NT2/D1 (cell line): Measurements from ENCODE around the gene OAS3.
A peak's percentile ranks its signal among the peaks of the same experiment; 100 is the strongest.

ENCODE experiments used
- DNase-seq: peaks from one replicate; pipeline ENCODE4 v3.0.0-alpha.2; 2011; ENCODE audit warnings: low read depth, low spot score
- H3K27me3 ChIP-seq: 2 replicates; pipeline ENCODE4 v1.6.0; 2011; ENCODE audit warnings: mild to moderate bottlenecking; ENCODE audit not compliant: insufficient read length, insufficient read depth
- H3K36me3 ChIP-seq: 2 replicates; pipeline ENCODE4 v1.6.1; 2011; ENCODE audit warnings: mild to moderate bottlenecking, low read length, mixed read lengths; ENCODE audit not compliant: insufficient read depth, insufficient read length
- H3K4me1 ChIP-seq: 2 replicates; pipeline ENCODE4 v1.5.1; 2011; ENCODE audit not compliant: insufficient read depth, insufficient read length
- H3K4me3 ChIP-seq: 2 replicates; pipeline ENCODE4 v1.5.1; 2011; ENCODE audit warnings: low read depth; ENCODE audit not compliant: insufficient read length
- H3K9ac ChIP-seq: 2 replicates; pipeline ENCODE4 v1.6.0; 2011; ENCODE audit warnings: low read depth; ENCODE audit not compliant: insufficient read length
- H3K9me3 ChIP-seq: 2 replicates; pipeline ENCODE4 v1.5.1; 2011; ENCODE audit warnings: mild to moderate bottlenecking, low read length; ENCODE audit not compliant: insufficient read depth
- SUZ12 ChIP-seq: IDR thresholded peaks from 2 replicates; pipeline ENCODE4 v1.6.1; 2011; ENCODE audit not compliant: insufficient read length, insufficient read depth; ENCODE audit errors: extremely low read depth
- YY1 ChIP-seq: IDR thresholded peaks from 2 replicates; pipeline ENCODE4 v1.6.1; 2011; ENCODE audit not compliant: insufficient read length, insufficient read depth
- ZNF274 ChIP-seq: IDR thresholded peaks from 2 replicates; pipeline ENCODE4 v1.6.1; 2011; ENCODE audit warnings: mild to moderate bottlenecking, low read depth, low read length

The OAS3 gene

GRCh38 chr12:112937741-112938719 lies at the start of gene OAS3:
Gene OAS3, plus strand, starts transcription at chr12:112938474. Its CDS starts 57 bp downstream, at chr12:112938531.
- H3K9ac ChIP-seq, result peak within 1 kb of the TSS; percentile 74
- TF ChIP-seq ZNF274, result no peak
- TF ChIP-seq YY1, result no peak
- TF ChIP-seq SUZ12, result no peak
- H3K4me3 ChIP-seq, result peak within 1 kb of the TSS; percentile 45
- H3K4me1 ChIP-seq, result no peaks in the 10 kb centered on the region
- H3K9me3 ChIP-seq, result no peaks in the 10 kb centered on the region
- no peak for DNase-seq
- peaks cover 43% of the 10 kb centered on the region for H3K27me3 ChIP-seq
- no peaks in the 10 kb centered on the region for H3K36me3 ChIP-seq

GRCh38 chr12:112891093-112892024 lies 46.9 kb upstream of the OAS3 start:
- TF ChIP-seq SUZ12, result no peak
- no peak for TF ChIP-seq YY1
- no peak for TF ChIP-seq ZNF274
- H3K4me3 ChIP-seq, result no peak overlapping the region
- no peak for DNase-seq
- no peaks in the 10 kb centered on the region for H3K36me3 ChIP-seq
- H3K4me1 ChIP-seq, result no peaks in the 10 kb centered on the region
- H3K27me3 ChIP-seq, result no peaks in the 10 kb centered on the region
- no peak overlapping the region for H3K9ac ChIP-seq
- H3K9me3 ChIP-seq, result no peaks in the 10 kb centered on the region

GRCh38 chr12:112892856-112893255 lies 45.4 kb upstream of the OAS3 start:
- Histone ChIP-seq H3K9me3 (no peaks in the 10 kb centered on the region), H3K4me3 (no peak overlapping the region), H3K4me1 (no peaks in the 10 kb centered on the region), H3K9ac (no peak overlapping the region), H3K36me3 (no peaks in the 10 kb centered on the region), H3K27me3 (no peaks in the 10 kb centered on the region)
- TF ChIP-seq YY1, result no peak
- no peak for DNase-seq

GRCh38 chr12:112894128-112894527 lies 44.1 kb upstream of the OAS3 start:
- TF ChIP-seq YY1 (no peak), ZNF274 (no peak), SUZ12 (no peak)
- Histone ChIP-seq H3K27me3 (no peaks in the 10 kb centered on the region), H3K9me3 (no peaks in the 10 kb centered on the region)

GRCh38 chr12:112898380-112898779 lies 39.9 kb upstream of the OAS3 start:
- Histone ChIP-seq H3K27me3 (no peaks in the 10 kb centered on the region), H3K9ac (no peak overlapping the region), H3K4me3 (no peak overlapping the region), H3K9me3 (no peaks in the 10 kb centered on the region), H3K4me1 (no peaks in the 10 kb centered on the region), H3K36me3 (no peaks in the 10 kb centered on the region)
- DNase-seq, result no peak
- TF ChIP-seq YY1 (no peak), SUZ12 (no peak), ZNF274 (no peak)

More at GRCh38 chr12:112894128-112894527, 44.1 kb upstream of the OAS3 start:
- H3K9ac ChIP-seq, result no peak overlapping the region
- DNase-seq, result no peak
- H3K4me3 ChIP-seq, result no peak overlapping the region
- H3K36me3 ChIP-seq, result no peaks in the 10 kb centered on the region
- H3K4me1 ChIP-seq, result no peaks in the 10 kb centered on the region

GRCh38 chr12:112900298-112901145 lies 37.8 kb upstream of the OAS3 start:
- H3K9ac ChIP-seq, result no peak overlapping the region
- H3K9me3 ChIP-seq, result no peaks in the 10 kb centered on the region
- no peak overlapping the region for H3K4me3 ChIP-seq
- no peaks in the 10 kb centered on the region for H3K27me3 ChIP-seq
- peak; percentile 51 for DNase-seq
- H3K4me1 ChIP-seq, result no peaks in the 10 kb centered on the region
- no peak for TF ChIP-seq SUZ12
- no peak for TF ChIP-seq YY1
- no peak for TF ChIP-seq ZNF274
- H3K36me3 ChIP-seq, result no peaks in the 10 kb centered on the region
